Peyer's patch (tissue), 4 donors: ENCODE measurements around the gene SI.

Experiments
- POLR2A ChIP-seq, 2 donors: fragments of 450-650 bp; IDR thresholded peaks; one replicate each; pipeline ENCODE4 v1.5.1; 2017; ENCODE audit warnings: antibody characterized with exemption in 2 of 2, mild to moderate bottlenecking in 2 of 2, moderate library complexity in 2 of 2
- TF ChIP-seq, protein P1 (sequence below), 6 experiments: fragments of 450-650 bp in 4 of 6; fragments of 200-600 bp in 2 of 6; sonication (generic) in 1 of 6; IDR thresholded peaks; one replicate each; pipeline ENCODE4 v1.5.1; 2017 to 2019; ENCODE audit warnings: antibody characterized with exemption in 6 of 6, mild to moderate bottlenecking in 3 of 6, moderate library complexity in 1 of 6

DNA sequence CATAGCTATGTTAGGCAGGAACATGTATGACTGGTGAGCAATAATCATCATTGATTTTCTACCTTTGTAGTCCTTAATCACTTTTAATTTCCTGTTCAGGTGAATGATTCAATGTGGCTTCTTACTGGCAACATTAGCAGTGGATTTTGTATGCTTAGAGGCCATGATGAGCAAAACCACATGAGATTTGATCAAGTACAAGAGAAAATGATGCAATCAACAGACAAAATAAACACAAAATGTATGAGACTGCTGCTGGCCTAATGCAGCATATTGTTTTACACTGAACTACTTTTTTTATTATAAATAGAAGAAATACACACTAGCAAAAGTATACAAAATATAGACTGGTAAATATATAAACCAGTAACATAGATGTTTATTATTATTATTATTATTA lies 47.5 kb upstream of the SI start:
- no peak for TF ChIP-seq POLR2A (IDR thresholded peaks at IDR 0.05)
- TF ChIP-seq, protein P1, sequence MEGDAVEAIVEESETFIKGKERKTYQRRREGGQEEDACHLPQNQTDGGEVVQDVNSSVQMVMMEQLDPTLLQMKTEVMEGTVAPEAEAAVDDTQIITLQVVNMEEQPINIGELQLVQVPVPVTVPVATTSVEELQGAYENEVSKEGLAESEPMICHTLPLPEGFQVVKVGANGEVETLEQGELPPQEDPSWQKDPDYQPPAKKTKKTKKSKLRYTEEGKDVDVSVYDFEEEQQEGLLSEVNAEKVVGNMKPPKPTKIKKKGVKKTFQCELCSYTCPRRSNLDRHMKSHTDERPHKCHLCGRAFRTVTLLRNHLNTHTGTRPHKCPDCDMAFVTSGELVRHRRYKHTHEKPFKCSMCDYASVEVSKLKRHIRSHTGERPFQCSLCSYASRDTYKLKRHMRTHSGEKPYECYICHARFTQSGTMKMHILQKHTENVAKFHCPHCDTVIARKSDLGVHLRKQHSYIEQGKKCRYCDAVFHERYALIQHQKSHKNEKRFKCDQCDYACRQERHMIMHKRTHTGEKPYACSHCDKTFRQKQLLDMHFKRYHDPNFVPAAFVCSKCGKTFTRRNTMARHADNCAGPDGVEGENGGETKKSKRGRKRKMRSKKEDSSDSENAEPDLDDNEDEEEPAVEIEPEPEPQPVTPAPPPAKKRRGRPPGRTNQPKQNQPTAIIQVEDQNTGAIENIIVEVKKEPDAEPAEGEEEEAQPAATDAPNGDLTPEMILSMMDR (IDR thresholded peaks at IDR 0.05) = no peak
